ENCODE measurements around the gene GARIN1A.
"Not testable (repeated sequence)": the region's sequence is repeated elsewhere in the genome, so short reads cannot be mapped to it uniquely, and the experiment has no call there.

DNA sequence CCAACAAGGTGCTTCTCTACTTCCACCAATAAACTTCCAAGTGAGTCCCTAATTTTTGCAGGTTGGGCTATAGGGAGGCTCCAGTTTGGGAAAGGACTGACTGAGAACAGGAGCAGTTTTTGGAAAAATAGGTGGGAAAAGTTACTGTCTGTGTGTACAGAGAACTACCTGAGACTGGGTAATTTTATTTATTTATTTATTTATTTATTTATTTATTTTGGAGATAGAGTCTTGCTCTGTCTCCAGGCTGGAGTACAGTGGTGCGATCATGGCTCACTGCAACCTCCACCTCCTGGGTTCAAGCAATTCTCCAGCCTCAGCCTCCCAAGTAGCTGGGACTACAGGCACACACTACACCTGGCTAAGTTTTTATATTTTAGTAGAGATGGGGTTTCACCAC is 11.2 kb downstream of the GARIN1A start:
- TF ChIP-seq, protein P1, sequence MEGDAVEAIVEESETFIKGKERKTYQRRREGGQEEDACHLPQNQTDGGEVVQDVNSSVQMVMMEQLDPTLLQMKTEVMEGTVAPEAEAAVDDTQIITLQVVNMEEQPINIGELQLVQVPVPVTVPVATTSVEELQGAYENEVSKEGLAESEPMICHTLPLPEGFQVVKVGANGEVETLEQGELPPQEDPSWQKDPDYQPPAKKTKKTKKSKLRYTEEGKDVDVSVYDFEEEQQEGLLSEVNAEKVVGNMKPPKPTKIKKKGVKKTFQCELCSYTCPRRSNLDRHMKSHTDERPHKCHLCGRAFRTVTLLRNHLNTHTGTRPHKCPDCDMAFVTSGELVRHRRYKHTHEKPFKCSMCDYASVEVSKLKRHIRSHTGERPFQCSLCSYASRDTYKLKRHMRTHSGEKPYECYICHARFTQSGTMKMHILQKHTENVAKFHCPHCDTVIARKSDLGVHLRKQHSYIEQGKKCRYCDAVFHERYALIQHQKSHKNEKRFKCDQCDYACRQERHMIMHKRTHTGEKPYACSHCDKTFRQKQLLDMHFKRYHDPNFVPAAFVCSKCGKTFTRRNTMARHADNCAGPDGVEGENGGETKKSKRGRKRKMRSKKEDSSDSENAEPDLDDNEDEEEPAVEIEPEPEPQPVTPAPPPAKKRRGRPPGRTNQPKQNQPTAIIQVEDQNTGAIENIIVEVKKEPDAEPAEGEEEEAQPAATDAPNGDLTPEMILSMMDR (IDR thresholded peaks at IDR 0.05 in 8 of 11, conservative IDR thresholded peaks at IDR 0.05 in 3 of 11) = not testable (repeated sequence)
- not testable (repeated sequence) for TF ChIP-seq POLR2A, POLR2AphosphoS5 (IDR thresholded peaks at IDR 0.05)

Measured in spleen (tissue), 7 donors.